ENCODE data around the gene CARD14. TPM values are rescaled to one million over a fixed set of nuclear protein-coding genes. Genes with fewer than 3 reads are reported as not detected.

The CARD14 gene
- total and polyA plus RNA-seq, 2 of the 13 experiments (the other 11 are each of a cell fraction or from before 2014, with no cell fraction given) = 0.11 TPM; not detected in 1

GRCh38 chr17:80147035-80147822, 22.6 kb upstream of the CARD14 start, which contains the start of gene EIF4A3 (continued):
- TF ChIP-seq RBM39 (IDR thresholded peaks at IDR 0.05; ENCODE audit: low read depth, low read length, poor library complexity, severe bottlenecking) (peak; percentile 51), AFF4 (CRISPR knock-in tag; IDR thresholded peaks at IDR 0.05) (0 out of 2 replicates have a peak, but pooled peaks have one; percentile 13), MIER3 (CRISPR knock-in tag; IDR thresholded peaks at IDR 0.05; ENCODE audit: borderline replicate concordance) (peak; percentile 89; the same call in 1 of the 2 replicates), HBP1 (CRISPR knock-in tag; IDR thresholded peaks at IDR 0.05; ENCODE audit: low read depth) (0 out of 2 replicates have a peak, but pooled peaks have one; percentile 36), ZNF543 (CRISPR knock-in tag; IDR thresholded peaks at IDR 0.05) (peak; percentile 93; the same call in 1 of the 2 replicates), ZNF550 (CRISPR knock-in tag; IDR thresholded peaks at IDR 0.05; ENCODE audit: borderline replicate concordance) (peak; percentile 78; the same call in 1 of the 2 replicates), ZKSCAN5 (CRISPR knock-in tag; IDR thresholded peaks at IDR 0.05) (no peak), HMGXB4 (CRISPR knock-in tag; IDR thresholded peaks at IDR 0.05; ENCODE audit: borderline replicate concordance in 1 of 2, low read depth in 1 of 2) (peak; percentile 94 to 96), GTF2F1 (IDR thresholded peaks at IDR 0.05; ENCODE audit: low read length) (no peak), MXD3 (CRISPR knock-in tag; IDR thresholded peaks at IDR 0.05) (no peak; the same call in 1 of the 2 replicates), CBX1 (IDR thresholded peaks at IDR 0.05; ENCODE audit: low read depth) (peak; percentile 16), CBX5 (CRISPR knock-in tag; IDR thresholded peaks at IDR 0.05; ENCODE audit: borderline replicate concordance) (peak; percentile 46; the same call in 1 of the 2 replicates), ZNF615 (CRISPR knock-in tag; IDR thresholded peaks at IDR 0.05; ENCODE audit: borderline replicate concordance) (no peak), RBAK (CRISPR knock-in tag; IDR thresholded peaks at IDR 0.05) (0 out of 2 replicates have a peak, but pooled peaks have one; percentile 46), TRAFD1 (CRISPR knock-in tag; IDR thresholded peaks at IDR 0.05; ENCODE audit: borderline replicate concordance) (no peak), ZNF275 (CRISPR knock-in tag; IDR thresholded peaks at IDR 0.05; ENCODE audit: borderline replicate concordance) (peak; percentile 94)
